K562 (cell line): Measurements from ENCODE around the gene SLC22A23. TPM values are rescaled to one million over a fixed set of nuclear protein-coding genes. Genes with fewer than 3 reads are reported as not detected.

Experiments used
- ATF1 ChIP-seq, 2 experiments: fragments of 450-650 bp in 1 of 2; IDR thresholded peaks; 2 replicates each; pipeline ENCODE4 v1.6.1; 2016; ENCODE audit warnings: missing compliant biosample characterization in 1 of 2, missing genetic modification characterization in 1 of 2
- ATF4 ChIP-seq: fragments of 450-650 bp; formaldehyde crosslinking; IDR thresholded peaks from 2 replicates; pipeline ENCODE4 v1.4.0; 2022; ENCODE audit warnings: mild to moderate bottlenecking, moderate library complexity
- CC2D1A ChIP-seq: fragments of 450-650 bp; IDR thresholded peaks from 2 replicates; pipeline ENCODE4 v1.6.1; 2017; ENCODE audit warnings: mild to moderate bottlenecking
- DMBX1 ChIP-seq: fragments of 250-450 bp; sonication (Bioruptor Pico); IDR thresholded peaks from 2 replicates; pipeline ENCODE4 v1.8.0; 2022; ENCODE audit warnings: inconsistent platforms, mild to moderate bottlenecking, moderate library complexity, borderline replicate concordance
- EZH2 ChIP-seq: IDR thresholded peaks from 2 replicates; pipeline ENCODE4 v1.6.1; 2012; ENCODE audit warnings: low read depth, mild to moderate bottlenecking, inconsistent platforms, low read length, borderline replicate concordance
- FOXM1 ChIP-seq, 2 experiments: fragments of 450-650 bp in 1 of 2; sonication (generic) in 1 of 2; formaldehyde crosslinking in 1 of 2; IDR thresholded peaks; 2 replicates each; pipeline versions ENCODE4 v1.6.1 to v1.9.0; 2017 to 2022; ENCODE audit warnings: low read depth in 2 of 2, mild to moderate bottlenecking in 2 of 2, missing genetic modification reagents in 1 of 2, moderate library complexity in 1 of 2
- HDAC1 ChIP-seq, 2 experiments: fragments of 450-650 bp; IDR thresholded peaks; 2 replicates each; pipeline ENCODE4 v1.6.1; 2016 to 2017; ENCODE audit warnings: inconsistent platforms in 1 of 2, mild to moderate bottlenecking in 1 of 2, moderate library complexity in 1 of 2
- KDM2B ChIP-seq: fragments of 250-450 bp; sonication (Bioruptor Pico); IDR thresholded peaks from 2 replicates; pipeline ENCODE4 v1.8.0; 2021; ENCODE audit warnings: mild to moderate bottlenecking, moderate library complexity
- KLF16 ChIP-seq: IDR thresholded peaks from 2 replicates; pipeline ENCODE4 v1.6.1; 2016; ENCODE audit warnings: antibody characterized with exemption
- MNT ChIP-seq, 2 experiments: fragments of 450-650 bp; conservative IDR thresholded peaks; 2 replicates each; pipeline ENCODE4 v1.6.1; 2017; ENCODE audit warnings: mild to moderate bottlenecking in 2 of 2, moderate library complexity in 2 of 2
- NFYB ChIP-seq: IDR thresholded peaks from 2 replicates; pipeline ENCODE4 v1.6.1; 2011; ENCODE audit warnings: mild to moderate bottlenecking, moderate library complexity; ENCODE audit not compliant: insufficient read length; ENCODE audit errors: extremely low read depth
- NR1H2 ChIP-seq: sonication (generic); formaldehyde crosslinking; IDR thresholded peaks from 2 replicates; pipeline ENCODE4 v1.4.0; 2020; ENCODE audit warnings: mild to moderate bottlenecking, missing genetic modification reagents
- POLR2A ChIP-seq: fragments of 450-650 bp; conservative IDR thresholded peaks from 2 replicates; pipeline ENCODE4 v1.6.1; 2016
- SAFB ChIP-seq: fragments of 200-400 bp; formaldehyde crosslinking; IDR thresholded peaks from 2 replicates; pipeline ENCODE4 v1.6.1; 2017; ENCODE audit warnings: low read depth, low read length, borderline replicate concordance
- STAT6 ChIP-seq: sonication (generic); formaldehyde crosslinking; IDR thresholded peaks from 2 replicates; pipeline ENCODE4 v1.8.1; 2023; ENCODE audit warnings: mild to moderate bottlenecking, missing genetic modification reagents
- ZHX1 ChIP-seq: fragments of 150-350 bp; conservative IDR thresholded peaks from 2 replicates; pipeline ENCODE4 v1.6.1; 2014; ENCODE audit warnings: low read length
- ZNF316 ChIP-seq: fragments of 450-650 bp; IDR thresholded peaks from 2 replicates; pipeline ENCODE4 v1.6.1; 2016
- ZNF655 ChIP-seq: fragments of 250-450 bp; sonication (Bioruptor Pico); IDR thresholded peaks from 2 replicates; pipeline ENCODE4 v1.5.0; 2021
- polyA plus RNA-seq, 8 experiments: library from polyadenylated mRNA; depleted of rRNA in 4 of 8; stranded (reverse) in 5 of 8; unstranded in 3 of 8; fragments of >200 nt; fragmentation: Nextera tagmentation in 2 of 8; fragmentation: Illumina TruSeq in 1 of 8; extraction: Ambion mirVana in 2 of 8; extraction: Trizol in 1 of 8; gene quantifications; 2 replicates each; pipeline versions ENCODE4 v1.2.1 to v1.2.3, GENCODE V29; 2011 to 2014; ENCODE audit warnings: inconsistent platforms in 1 of 8, missing spikeins in 1 of 8
- total RNA-seq, 7 experiments: library from RNA; depleted of rRNA in 6 of 7; stranded (reverse); fragments of >200 nt in 6 of 7; fragmentation: Illumina TruSeq in 2 of 7; extraction: Trizol in 2 of 7; gene quantifications; 2 replicates each; pipeline versions ENCODE4 v1.2.1 to v1.2.3, GENCODE V29; 2011 to 2021; ENCODE audit warnings: low replicate concordance in 1 of 7

SLC22A23 gene
- total and polyA plus RNA-seq, 9 of the 15 experiments (the other 6 are each of a cell fraction or from before 2014, with no cell fraction given): 0.30 to 8.7 (median 2.5) TPM

GRCh38 chr6:3392930-3393835, 63.7 kb downstream of the SLC22A23 start (continued):
- no peak for TF ChIP-seq KDM2B (CRISPR knock-in tag)
- peak; percentile 97 for TF ChIP-seq FOXM1 (IDR thresholded peaks at IDR 0.05; ENCODE audit: low read depth)
- no peak for TF ChIP-seq FOXM1 (CRISPR knock-in tag; IDR thresholded peaks at IDR 0.05; ENCODE audit: low read depth)
- no peak for TF ChIP-seq ZHX1
- peak; percentile 82 for TF ChIP-seq ATF4 (CRISPR knock-in tag)
- peak; percentile 98 for TF ChIP-seq CC2D1A
- no peak for TF ChIP-seq ZNF316
- TF ChIP-seq ZNF655 (CRISPR knock-in tag): no peak
- TF ChIP-seq HDAC1 (IDR thresholded peaks at IDR 0.05): peak; percentile 15 to 97; a peak in 2 of 4 replicates
- TF ChIP-seq POLR2A: no peak
- no peak for TF ChIP-seq NR1H2
- TF ChIP-seq STAT6 (CRISPR knock-in tag): no peak
- no peak for TF ChIP-seq ATF1 (CRISPR knock-in tag; IDR thresholded peaks at IDR 0.05)
- TF ChIP-seq ATF1 (tag; IDR thresholded peaks at IDR 0.05): peak; percentile 92
- TF ChIP-seq EZH2: no peak; the same call in 1 of the 2 replicates
- TF ChIP-seq KLF16: peak; percentile 99
- TF ChIP-seq MNT (conservative IDR thresholded peaks at IDR 0.05): peak; percentile 28 to 78; a peak in 2 of 4 replicates
- TF ChIP-seq SAFB: no peak
- peak; percentile 96 for TF ChIP-seq DMBX1 (CRISPR knock-in tag)
- TF ChIP-seq NFYB: no peak
